Smooth muscle cell (in vitro differentiated cells): ENCODE data around the gene CELSR1. TPM values are rescaled to one million over a fixed set of nuclear protein-coding genes. Genes with fewer than 3 reads are reported as not detected.

ENCODE experiments used
- DNase-seq: peaks from one replicate; lab custom pipeline; 2025; ENCODE audit not compliant: unreplicated experiment; lab: John Stamatoyannopoulos, UW
- H2AFZ ChIP-seq: fragments of 200-600 bp; sonication (generic); 2 replicates; pipeline ENCODE4 v1.6.0; 2016; ENCODE audit warnings: antibody characterized with exemption, low read depth, mild to moderate bottlenecking
- H3F3A ChIP-seq: fragments of 200-600 bp; sonication (generic); 2 replicates; pipeline ENCODE4 v1.6.0; 2017; ENCODE audit warnings: antibody characterized with exemption, low read depth
- H3K27ac ChIP-seq: fragments of 200-600 bp; sonication (generic); 2 replicates; pipeline ENCODE4 v1.5.1; 2016; ENCODE audit warnings: low read depth, mild to moderate bottlenecking
- H3K27me3 ChIP-seq: fragments of 200-600 bp; sonication (generic); 2 replicates; pipeline ENCODE4 v1.6.1; 2016; ENCODE audit warnings: low read depth, mild to moderate bottlenecking
- H3K36me3 ChIP-seq: fragments of 200-600 bp; sonication (generic); 2 replicates; pipeline ENCODE4 v1.5.1; 2016; ENCODE audit warnings: low read depth
- H3K4me1 ChIP-seq: fragments of 200-600 bp; sonication (generic); 2 replicates; pipeline ENCODE4 v1.5.1; 2016; ENCODE audit warnings: low read depth
- H3K4me2 ChIP-seq: fragments of 200-600 bp; sonication (generic); 2 replicates; pipeline ENCODE4 v1.6.0; 2016; ENCODE audit warnings: mild to moderate bottlenecking
- H3K4me3 ChIP-seq: fragments of 200-600 bp; sonication (generic); 2 replicates; pipeline ENCODE4 v1.5.1; 2016; ENCODE audit warnings: mild to moderate bottlenecking
- H3K79me2 ChIP-seq: fragments of 200-600 bp; sonication (generic); 2 replicates; pipeline ENCODE4 v1.6.0; 2016; ENCODE audit warnings: low read depth, mild to moderate bottlenecking
- H3K9ac ChIP-seq: fragments of 200-600 bp; sonication (generic); 2 replicates; pipeline ENCODE4 v1.6.0; 2016; ENCODE audit warnings: low read depth
- H3K9me3 ChIP-seq: fragments of 200-600 bp; sonication (generic); replicated peaks from 2 replicates; pipeline ENCODE4 v1.5.1; 2016; ENCODE audit warnings: low read depth
- H4K20me1 ChIP-seq: fragments of 200-600 bp; sonication (generic); 2 replicates; pipeline ENCODE4 v1.6.0; 2016; ENCODE audit warnings: low read depth
- WGBS: methylation state at CpG from one replicate; pipeline ENCODE4 v1.1.7; 2016; ENCODE audit warnings: low lambda C conversion rate; 5-methylcytosine and 5-hydroxymethylcytosine counted together
- polyA plus RNA-seq: library from polyadenylated mRNA; unstranded; fragments of >200 nt; fragmentation: Nextera tagmentation; extraction: Ambion mirVana; gene quantifications from 2 replicates; pipeline ENCODE4 v1.2.1, GENCODE V29; 2016
- total RNA-seq: library from RNA; depleted of rRNA; stranded (reverse); fragments of >200 nt; gene quantifications from 2 replicates; pipeline ENCODE4 v1.2.3, GENCODE V29; 2014
- TF ChIP-seq, protein P1 (sequence below): fragments of 200-600 bp; sonication (generic); IDR thresholded peaks from 2 replicates; pipeline ENCODE4 v1.5.1; 2017; ENCODE audit warnings: borderline replicate concordance, mild to moderate bottlenecking, antibody characterized with exemption; ENCODE audit not compliant: insufficient read depth, poor library complexity, severe bottlenecking

Gene CELSR1
- total and polyA plus RNA-seq, 2 experiments from 2014 or later: 3.6 to 15.2 TPM

DNA sequence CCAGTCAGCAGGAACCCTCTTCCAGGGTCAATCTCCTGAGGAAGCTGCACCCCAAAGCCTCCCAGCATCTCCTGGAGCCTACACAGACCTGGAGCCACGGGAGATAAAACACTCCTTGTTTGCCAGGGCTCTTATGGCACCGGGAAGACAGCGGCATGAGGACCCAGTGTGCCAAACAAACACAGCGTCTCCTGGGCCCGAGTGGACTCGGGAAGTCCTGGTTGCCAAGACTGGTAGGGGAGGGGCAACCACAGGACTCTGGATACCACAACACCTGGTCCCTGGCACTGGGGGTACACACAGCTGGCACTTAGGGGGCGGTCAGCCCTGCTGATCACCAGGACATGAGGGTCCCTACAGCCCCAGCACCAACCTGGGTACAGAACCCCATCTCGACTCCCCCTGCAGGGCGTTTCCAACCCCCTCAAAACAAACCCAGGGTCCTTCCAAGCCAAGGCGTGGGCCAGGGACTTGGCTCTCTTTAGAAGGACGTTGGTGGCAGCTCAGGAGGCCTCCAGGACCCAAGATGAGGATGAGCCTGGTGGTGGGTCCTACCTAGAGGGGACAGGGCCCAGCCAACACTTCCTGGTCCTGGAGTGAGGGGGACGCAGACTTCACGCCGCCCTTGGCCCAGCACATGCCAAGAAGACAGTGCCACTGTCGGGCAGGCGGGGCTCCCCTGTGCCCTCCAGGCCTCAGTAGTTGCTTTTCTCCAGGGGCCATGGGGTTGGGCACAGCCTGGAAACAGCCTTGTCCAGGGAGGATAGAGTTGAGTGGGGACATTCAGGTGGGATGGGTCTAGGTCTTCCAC, 85.0 kb downstream of the CELSR1 start:
- Histone ChIP-seq H2AFZ (no peak overlapping the region), H3K27me3 (no peaks in the 10 kb centered on the region), H3K36me3 (no peaks in the 10 kb centered on the region), H3F3A (no peaks in the 10 kb centered on the region), H3K4me2 (no peak overlapping the region), H3K9me3 (no peaks in the 10 kb centered on the region), H3K4me3 (no peak overlapping the region), H3K27ac (no peak overlapping the region), H3K9ac (no peak overlapping the region), H3K79me2 (no peaks in the 10 kb centered on the region), H4K20me1 (no peaks in the 10 kb centered on the region), H3K4me1 (peaks cover 11% of the 10 kb centered on the region)
- WGBS: 95% methylated on average over 16 of the region's 16 CpGs
- TF ChIP-seq, protein P1, sequence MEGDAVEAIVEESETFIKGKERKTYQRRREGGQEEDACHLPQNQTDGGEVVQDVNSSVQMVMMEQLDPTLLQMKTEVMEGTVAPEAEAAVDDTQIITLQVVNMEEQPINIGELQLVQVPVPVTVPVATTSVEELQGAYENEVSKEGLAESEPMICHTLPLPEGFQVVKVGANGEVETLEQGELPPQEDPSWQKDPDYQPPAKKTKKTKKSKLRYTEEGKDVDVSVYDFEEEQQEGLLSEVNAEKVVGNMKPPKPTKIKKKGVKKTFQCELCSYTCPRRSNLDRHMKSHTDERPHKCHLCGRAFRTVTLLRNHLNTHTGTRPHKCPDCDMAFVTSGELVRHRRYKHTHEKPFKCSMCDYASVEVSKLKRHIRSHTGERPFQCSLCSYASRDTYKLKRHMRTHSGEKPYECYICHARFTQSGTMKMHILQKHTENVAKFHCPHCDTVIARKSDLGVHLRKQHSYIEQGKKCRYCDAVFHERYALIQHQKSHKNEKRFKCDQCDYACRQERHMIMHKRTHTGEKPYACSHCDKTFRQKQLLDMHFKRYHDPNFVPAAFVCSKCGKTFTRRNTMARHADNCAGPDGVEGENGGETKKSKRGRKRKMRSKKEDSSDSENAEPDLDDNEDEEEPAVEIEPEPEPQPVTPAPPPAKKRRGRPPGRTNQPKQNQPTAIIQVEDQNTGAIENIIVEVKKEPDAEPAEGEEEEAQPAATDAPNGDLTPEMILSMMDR: no peak
- no peak for DNase-seq

DNA sequence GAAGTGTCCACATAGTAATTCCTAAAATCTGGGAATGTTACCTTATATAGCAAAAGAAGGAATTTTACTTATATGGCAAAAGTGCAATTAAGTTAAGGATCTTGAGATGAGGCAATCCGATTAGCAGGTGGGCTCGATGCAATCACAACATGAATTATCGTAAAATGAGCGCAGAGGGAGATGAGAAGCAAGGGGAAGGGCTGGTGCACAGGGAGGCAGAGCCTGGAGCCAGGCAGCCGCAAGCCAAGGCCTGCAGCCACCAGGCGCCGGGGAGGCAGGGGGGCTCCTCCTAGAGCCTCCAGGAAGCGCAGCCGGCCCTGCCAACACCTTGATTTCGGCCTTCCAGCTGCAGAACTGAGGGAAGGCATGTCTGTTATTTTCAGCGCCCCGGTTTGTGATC, 85.7 kb downstream of the CELSR1 start:
- no peaks in the 10 kb centered on the region for H3K27me3 ChIP-seq
- no peaks in the 10 kb centered on the region for H3K79me2 ChIP-seq
- no peak overlapping the region for H2AFZ ChIP-seq
- H3K9ac ChIP-seq: no peak overlapping the region
- no peaks in the 10 kb centered on the region for H4K20me1 ChIP-seq
- H3K27ac ChIP-seq: no peak overlapping the region
- H3K4me1 ChIP-seq: peaks cover 11% of the 10 kb centered on the region
- WGBS: 82% methylated on average over 12 of the region's 12 CpGs
- no peak overlapping the region for H3K4me2 ChIP-seq
- H3K36me3 ChIP-seq: no peaks in the 10 kb centered on the region
- H3F3A ChIP-seq: no peaks in the 10 kb centered on the region
- TF ChIP-seq, protein P1: no peak
- no peaks in the 10 kb centered on the region for H3K9me3 ChIP-seq
- H3K4me3 ChIP-seq: no peak overlapping the region
- no peak for DNase-seq

DNA sequence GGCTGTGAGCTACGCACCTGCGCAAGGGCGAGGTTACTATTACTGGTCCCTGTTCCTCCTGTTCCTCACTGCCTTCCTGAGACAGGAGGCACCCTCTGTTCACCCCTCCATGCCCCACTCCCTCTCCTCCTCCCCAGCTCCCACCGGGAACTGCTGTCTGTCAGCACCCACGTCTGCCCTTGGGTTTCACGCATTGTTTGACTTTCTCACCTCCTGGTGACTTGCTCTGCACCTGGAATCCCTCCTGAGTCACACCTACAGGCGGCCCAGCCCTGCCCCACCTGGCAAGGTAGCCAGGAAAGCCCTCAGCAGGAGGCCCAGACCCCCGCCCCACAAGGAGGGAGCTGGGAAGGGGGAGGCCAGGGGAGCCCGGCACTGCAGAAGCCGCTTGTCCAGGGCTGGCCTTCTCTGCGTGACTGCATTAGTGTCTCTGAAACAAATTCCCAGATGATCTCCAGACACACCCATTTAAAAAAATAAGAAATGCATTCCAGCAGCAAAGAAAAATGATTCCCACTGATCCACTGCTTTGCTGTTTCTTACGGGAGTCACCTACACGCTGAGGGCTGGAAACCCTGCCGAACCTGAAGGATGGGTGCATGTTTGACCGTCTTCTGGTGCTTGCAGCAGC, 86.4 kb downstream of the CELSR1 start:
- H3F3A ChIP-seq: no peaks in the 10 kb centered on the region
- peak overlapping the region; percentile 47 for H3K27ac ChIP-seq
- peaks cover 11% of the 10 kb centered on the region for H3K4me1 ChIP-seq
- H3K36me3 ChIP-seq: no peaks in the 10 kb centered on the region
- H4K20me1 ChIP-seq: no peaks in the 10 kb centered on the region
- H3K27me3 ChIP-seq: no peaks in the 10 kb centered on the region
- no peaks in the 10 kb centered on the region for H3K9me3 ChIP-seq
- H3K9ac ChIP-seq: no peak overlapping the region
- no peak overlapping the region for H2AFZ ChIP-seq
- H3K4me2 ChIP-seq: no peak overlapping the region
- TF ChIP-seq, protein P1: no peak
- 77% methylated on average over 15 of the region's 15 CpGs for WGBS
- DNase-seq: no peak
- no peaks in the 10 kb centered on the region for H3K79me2 ChIP-seq
- H3K4me3 ChIP-seq: no peak overlapping the region
